HFFc6 (cell line): ENCODE data around the gene MRPS35. TPM values are rescaled to one million over a fixed set of nuclear protein-coding genes. Genes with fewer than 3 reads are reported as not detected.

Experiments
- DNase-seq: peaks from one replicate; pipeline ENCODE4 v3.0.0-alpha.2; 2018
- H3K27ac Mint-ChIP-seq: 2 replicates; pipeline ENCODE4 v1.8.0; 2020; ENCODE audit warnings: mild to moderate bottlenecking, mixed read lengths
- H3K27me3 Mint-ChIP-seq: 2 replicates; pipeline ENCODE4 v1.8.0; 2021; ENCODE audit warnings: mild to moderate bottlenecking, moderate library complexity, mixed read lengths; ENCODE audit not compliant: insufficient read depth
- H3K36me3 Mint-ChIP-seq: 2 replicates; pipeline ENCODE4 v1.8.0; 2021; ENCODE audit warnings: low read depth, mixed read lengths
- H3K4me1 Mint-ChIP-seq: 2 replicates; pipeline ENCODE4 v1.8.0; 2020; ENCODE audit warnings: low read depth, mixed read lengths
- H3K4me3 Mint-ChIP-seq: 2 replicates; pipeline ENCODE4 v1.8.0; 2020; ENCODE audit warnings: mild to moderate bottlenecking, moderate library complexity, mixed read lengths
- H3K9me3 Mint-ChIP-seq: 2 replicates; pipeline ENCODE4 v1.8.0; 2020; ENCODE audit warnings: mild to moderate bottlenecking, mixed read lengths
- total RNA-seq, 6 experiments: library from RNA; stranded (reverse); fragmentation: NEBNext Ultra II Directional; extraction: Animal tissue kit (Norgen Biotek cat#: 25700); gene quantifications; 2 replicates in 1 of 6; 3 replicates in 5 of 6; pipeline ENCODE4 v1.2.3, GENCODE V29; 2021
- TF ChIP-seq, protein P1 (sequence below): fragments of 200-600 bp; sonication (generic); IDR thresholded peaks from 2 replicates; pipeline ENCODE4 v1.5.0; 2021; ENCODE audit warnings: antibody characterized with exemption, mild to moderate bottlenecking

Gene MRPS35
- total RNA-seq, 6 experiments from 2014 or later, result 39.2 to 47.9 (median 45.6) TPM

DNA sequence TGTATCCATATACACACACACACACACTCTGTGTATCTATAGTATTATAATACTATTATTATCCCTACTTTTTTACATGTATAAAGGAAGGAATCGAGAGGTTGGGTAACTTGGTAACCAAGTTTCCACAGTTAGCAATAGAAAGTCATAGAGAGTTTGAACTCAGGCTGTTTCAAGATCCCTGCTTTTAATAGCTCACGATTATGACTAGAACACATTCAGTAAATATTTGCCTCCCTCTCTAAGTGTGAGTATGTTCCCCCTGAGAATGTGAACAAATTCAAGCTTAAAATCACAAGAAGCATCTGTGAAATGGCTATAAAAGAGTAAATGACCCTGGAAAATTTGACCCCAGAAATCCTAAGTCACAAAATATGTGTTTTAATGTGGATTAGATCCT lies 25.4 kb upstream of the MRPS35 start:
- TF ChIP-seq, protein P1, sequence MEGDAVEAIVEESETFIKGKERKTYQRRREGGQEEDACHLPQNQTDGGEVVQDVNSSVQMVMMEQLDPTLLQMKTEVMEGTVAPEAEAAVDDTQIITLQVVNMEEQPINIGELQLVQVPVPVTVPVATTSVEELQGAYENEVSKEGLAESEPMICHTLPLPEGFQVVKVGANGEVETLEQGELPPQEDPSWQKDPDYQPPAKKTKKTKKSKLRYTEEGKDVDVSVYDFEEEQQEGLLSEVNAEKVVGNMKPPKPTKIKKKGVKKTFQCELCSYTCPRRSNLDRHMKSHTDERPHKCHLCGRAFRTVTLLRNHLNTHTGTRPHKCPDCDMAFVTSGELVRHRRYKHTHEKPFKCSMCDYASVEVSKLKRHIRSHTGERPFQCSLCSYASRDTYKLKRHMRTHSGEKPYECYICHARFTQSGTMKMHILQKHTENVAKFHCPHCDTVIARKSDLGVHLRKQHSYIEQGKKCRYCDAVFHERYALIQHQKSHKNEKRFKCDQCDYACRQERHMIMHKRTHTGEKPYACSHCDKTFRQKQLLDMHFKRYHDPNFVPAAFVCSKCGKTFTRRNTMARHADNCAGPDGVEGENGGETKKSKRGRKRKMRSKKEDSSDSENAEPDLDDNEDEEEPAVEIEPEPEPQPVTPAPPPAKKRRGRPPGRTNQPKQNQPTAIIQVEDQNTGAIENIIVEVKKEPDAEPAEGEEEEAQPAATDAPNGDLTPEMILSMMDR, result no peak
- no peak overlapping the region for H3K4me3 Mint-ChIP-seq
- peaks cover 5% of the 10 kb centered on the region; the same call in 1 of the 2 replicates for H3K4me1 Mint-ChIP-seq
- H3K36me3 Mint-ChIP-seq, result peaks cover 36% of the 10 kb centered on the region
- no peaks in the 10 kb centered on the region; the same call in 1 of the 2 replicates for H3K27me3 Mint-ChIP-seq
- H3K9me3 Mint-ChIP-seq, result no peaks in the 10 kb centered on the region
- no peak for DNase-seq
- H3K27ac Mint-ChIP-seq, result no peak overlapping the region

DNA sequence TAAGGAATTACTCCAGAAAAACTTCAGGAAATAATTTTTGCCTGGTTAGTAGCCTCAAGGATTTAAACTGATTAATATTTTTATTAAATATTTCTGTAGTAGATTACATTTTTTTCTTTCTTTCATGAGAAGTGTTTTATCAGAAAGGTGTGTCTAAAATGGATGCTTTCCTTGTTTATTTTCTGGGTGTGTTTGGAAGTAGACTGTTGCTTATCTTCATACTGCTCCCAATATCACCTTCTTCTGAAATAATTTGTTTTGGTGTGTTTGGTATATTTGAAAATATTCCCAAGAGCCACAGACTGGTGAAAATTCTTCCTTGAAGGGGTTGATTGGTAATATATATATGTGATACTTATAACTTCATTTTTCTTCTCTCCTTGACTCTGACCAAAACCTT lies 24.5 kb upstream of the MRPS35 start:
- Mint-ChIP-seq H3K9me3 (no peaks in the 10 kb centered on the region), H3K36me3 (peaks cover 33% of the 10 kb centered on the region), H3K27me3 (no peaks in the 10 kb centered on the region; the same call in 1 of the 2 replicates), H3K4me3 (no peak overlapping the region), H3K27ac (no peak overlapping the region), H3K4me1 (peaks cover 5% of the 10 kb centered on the region; the same call in 1 of the 2 replicates)
- TF ChIP-seq, protein P1, result no peak
- no peak for DNase-seq

DNA sequence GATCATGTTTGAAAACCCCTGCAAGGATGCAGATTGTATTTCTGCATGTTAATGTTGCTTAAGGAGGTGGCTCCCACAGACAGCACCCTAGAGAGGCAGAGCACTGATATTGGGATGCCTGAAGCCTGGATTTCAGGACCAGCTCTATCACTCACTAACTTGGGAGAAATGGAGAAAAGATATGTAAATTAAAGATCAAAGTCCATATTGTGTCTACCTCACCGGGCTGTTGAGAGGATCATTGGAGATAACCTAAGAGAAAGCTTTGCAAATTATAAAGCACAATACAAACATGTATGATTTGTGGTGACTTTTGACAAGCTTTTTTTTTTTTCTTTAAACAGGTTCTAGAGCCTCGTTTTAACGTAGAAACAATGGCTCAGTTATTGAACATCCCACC lies 22.0 kb upstream of the MRPS35 start:
- TF ChIP-seq, protein P1, result no peak
- H3K36me3 Mint-ChIP-seq, result peaks cover 30% of the 10 kb centered on the region
- no peaks in the 10 kb centered on the region for H3K4me1 Mint-ChIP-seq
- no peak for DNase-seq
- no peak overlapping the region for H3K27ac Mint-ChIP-seq
- H3K9me3 Mint-ChIP-seq, result no peaks in the 10 kb centered on the region
- H3K4me3 Mint-ChIP-seq, result no peak overlapping the region
- no peaks in the 10 kb centered on the region; the same call in 1 of the 2 replicates for H3K27me3 Mint-ChIP-seq

DNA sequence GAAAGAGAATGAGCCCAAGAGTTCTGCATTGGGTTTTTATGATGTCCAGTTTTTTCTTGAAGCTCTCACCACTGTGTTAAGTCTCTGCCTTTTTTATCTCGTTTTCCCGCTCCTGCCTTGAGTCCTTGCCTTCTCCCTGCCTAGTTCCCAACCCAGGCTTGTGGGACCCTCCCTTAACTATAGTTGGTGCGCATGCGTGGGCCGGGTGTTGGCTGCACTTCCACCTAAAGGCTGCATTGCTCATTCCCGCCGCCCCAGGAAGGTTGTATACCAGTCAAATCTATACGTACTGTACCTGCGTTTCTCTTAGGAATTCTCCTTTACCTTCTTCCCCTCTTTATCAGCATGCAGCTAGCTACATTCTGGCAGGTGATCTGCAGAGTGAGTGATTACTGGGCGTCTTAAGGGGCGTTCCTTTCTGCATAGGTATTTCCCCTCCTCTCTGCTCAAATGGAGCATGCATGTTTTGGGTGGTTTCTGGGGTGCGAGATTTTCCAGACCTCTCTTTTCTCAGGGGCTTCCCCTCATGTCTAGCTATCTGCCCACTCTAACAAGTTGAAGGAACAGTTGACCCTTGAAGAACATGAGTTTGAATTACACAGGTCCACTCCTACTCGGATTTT lies 21.0 kb upstream of the MRPS35 start:
- Mint-ChIP-seq H3K4me1 (no peaks in the 10 kb centered on the region), H3K27me3 (no peaks in the 10 kb centered on the region; the same call in 1 of the 2 replicates), H3K9me3 (no peaks in the 10 kb centered on the region), H3K36me3 (peaks cover 30% of the 10 kb centered on the region), H3K4me3 (no peak overlapping the region), H3K27ac (no peak overlapping the region)
- TF ChIP-seq, protein P1, result no peak
- no peak for DNase-seq

DNA sequence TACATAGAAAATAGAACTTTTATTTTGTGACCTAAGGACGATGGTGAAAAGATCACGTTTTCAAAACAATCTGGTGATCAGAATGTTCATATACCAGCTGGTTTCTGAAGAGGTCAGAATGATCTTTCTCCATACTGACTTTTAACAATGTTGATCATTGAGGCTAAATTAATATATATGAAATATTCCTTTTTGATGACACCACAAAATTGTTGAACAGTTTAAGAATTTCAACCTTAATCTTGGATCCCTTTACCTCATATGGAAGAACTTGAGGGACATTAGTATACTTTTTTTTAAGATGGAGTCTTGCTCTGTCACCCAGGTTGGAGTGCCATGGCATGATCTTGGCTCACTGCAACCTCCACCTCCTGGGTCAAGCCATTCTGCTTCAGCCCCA lies 17.2 kb upstream of the MRPS35 start:
- Mint-ChIP-seq H3K9me3 (no peaks in the 10 kb centered on the region), H3K4me3 (no peak overlapping the region), H3K27me3 (peaks cover 1% of the 10 kb centered on the region; the same call in 1 of the 2 replicates), H3K36me3 (peaks cover 33% of the 10 kb centered on the region), H3K4me1 (no peaks in the 10 kb centered on the region; the same call in 1 of the 2 replicates), H3K27ac (no peak overlapping the region)
- TF ChIP-seq, protein P1, result no peak
- DNase-seq, result no peak
